ENCODE data around the gene SLX4. TPM values are rescaled to one million over a fixed set of nuclear protein-coding genes. Genes with fewer than 3 reads are reported as not detected.

SLX4 gene
- total RNA-seq, 1 experiment from 2014 or later: 4.8 TPM

DNA sequence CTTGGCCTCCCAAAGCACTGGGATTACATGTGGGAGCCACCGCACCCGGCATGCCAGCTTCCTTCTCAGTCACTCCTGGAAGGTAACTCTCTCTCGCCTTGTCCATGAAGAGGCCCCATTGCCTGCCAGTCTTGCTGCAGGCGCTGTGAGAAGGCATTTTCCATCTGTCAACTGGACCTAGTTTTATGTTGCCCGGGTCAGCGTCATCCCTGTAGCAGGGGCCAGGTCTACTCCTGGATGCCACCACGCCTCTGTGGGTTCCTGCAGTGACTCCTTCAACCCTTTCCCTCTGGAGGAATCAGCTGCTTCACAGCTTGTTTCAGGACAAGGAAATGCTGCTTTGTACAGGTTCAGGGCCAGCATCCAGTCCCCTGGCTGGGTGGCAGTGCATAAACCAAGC, 31.6 kb downstream of the SLX4 start:
- 0 out of 2 replicates have a peak, but pooled peaks cover 2% of the 10 kb centered on the region for H3K27me3 ChIP-seq
- no peaks in the 10 kb centered on the region for H3K9me3 ChIP-seq
- peaks cover 13% of the 10 kb centered on the region for H3K36me3 ChIP-seq
- no peak overlapping the region for H3K4me3 ChIP-seq
- no peak for DNase-seq

DNA sequence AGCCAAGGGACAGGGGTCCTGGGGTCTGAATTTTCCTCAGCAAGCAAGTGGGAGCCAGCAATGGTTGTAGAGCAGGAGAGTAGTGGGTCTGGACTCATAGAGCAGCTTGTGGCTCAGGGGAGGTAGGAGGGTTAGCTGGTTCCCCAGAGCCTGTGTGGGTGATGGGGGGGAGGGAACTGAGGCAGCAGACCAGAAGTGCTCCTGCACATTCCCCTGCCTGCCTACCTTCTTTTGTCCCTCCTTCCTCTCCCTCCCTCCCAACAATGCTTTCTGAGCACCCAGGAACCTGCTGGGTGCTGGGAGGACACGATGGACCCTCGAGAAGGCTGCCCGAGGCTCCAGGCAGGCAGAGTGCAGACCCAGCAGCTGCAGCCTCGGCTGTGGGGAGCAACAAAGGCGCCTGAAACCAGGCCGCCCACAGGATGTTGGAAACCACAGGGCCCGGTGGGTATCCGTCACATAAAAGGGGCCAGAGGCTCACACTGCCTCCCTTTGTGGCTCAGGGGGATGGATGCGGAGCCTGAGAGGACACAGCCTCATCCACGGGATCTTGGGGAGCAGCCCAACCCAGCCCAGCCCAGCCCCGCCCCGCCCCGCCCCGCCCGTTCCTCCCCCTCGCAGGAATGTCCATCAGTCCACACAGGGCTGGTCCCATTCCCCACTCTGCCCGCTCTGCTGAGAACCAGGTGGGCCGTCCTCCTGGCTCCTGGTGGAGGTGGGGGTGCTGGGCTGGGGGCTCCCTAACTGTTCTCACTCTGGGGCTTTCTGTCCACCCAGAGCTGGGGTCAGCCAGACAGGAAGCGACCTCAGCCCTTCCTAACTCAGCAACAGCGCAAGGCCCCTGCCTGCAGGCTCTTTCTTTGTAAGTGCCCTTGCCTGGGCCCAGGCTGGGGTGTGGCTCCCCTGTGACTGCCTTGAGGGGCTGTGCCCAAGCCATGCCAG, 32.5 kb downstream of the SLX4 start:
- Histone ChIP-seq H3K27me3 (0 out of 2 replicates have a peak, but pooled peaks cover 2% of the 10 kb centered on the region), H3K4me3 (no peak overlapping the region), H3K36me3 (peaks cover 8% of the 10 kb centered on the region), H3K9me3 (no peaks in the 10 kb centered on the region)
- no peak for DNase-seq

DNA sequence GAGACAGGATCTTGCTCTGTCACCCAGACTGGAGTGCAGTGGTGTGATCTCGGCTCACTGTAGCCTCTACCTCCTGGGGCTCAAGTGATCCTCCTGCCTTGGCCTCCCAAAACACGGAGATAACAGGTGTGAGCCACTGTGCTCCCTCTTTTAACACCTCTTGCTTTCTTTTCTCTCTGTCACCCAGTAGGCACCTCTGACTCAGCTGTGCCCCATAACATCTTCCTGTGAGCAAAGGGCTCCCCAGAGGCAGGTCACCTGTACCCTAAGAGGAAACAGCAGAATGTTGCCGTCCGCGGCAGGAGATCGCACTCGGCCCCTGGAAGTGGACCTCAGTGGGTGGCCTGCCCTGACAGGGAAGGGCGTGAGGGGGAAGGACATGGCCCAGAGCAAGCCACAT, 33.3 kb downstream of the SLX4 start:
- Histone ChIP-seq H3K27me3 (0 out of 2 replicates have a peak, but pooled peaks cover 2% of the 10 kb centered on the region), H3K36me3 (peaks cover 3% of the 10 kb centered on the region), H3K4me3 (no peak overlapping the region), H3K9me3 (no peaks in the 10 kb centered on the region)
- DNase-seq: no peak

DNA sequence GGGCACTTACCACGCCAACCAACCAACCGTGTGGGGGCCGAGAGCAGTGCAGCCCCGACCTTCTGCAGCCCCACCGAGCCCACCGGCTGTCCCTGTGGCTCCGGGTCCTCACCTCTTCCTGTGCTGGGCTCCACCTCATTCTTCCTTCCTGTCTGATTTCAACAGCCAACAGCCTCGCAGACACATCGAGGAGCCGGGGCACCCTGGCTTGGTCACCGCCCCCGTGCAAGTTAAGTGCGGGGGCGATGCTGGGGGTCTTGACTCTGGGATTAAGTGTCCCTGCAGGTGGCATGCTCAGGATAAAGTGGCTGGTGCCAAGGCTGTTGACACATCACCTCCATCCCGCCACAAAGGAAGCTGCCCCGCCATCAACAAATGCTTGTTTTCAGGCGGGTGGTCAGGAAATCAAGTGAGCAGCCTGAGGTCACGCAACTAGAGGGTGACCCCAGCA, 34.1 kb downstream of the SLX4 start, which contains the start of gene NLRC3:
NLRC3 (minus strand) TSS at position 102 of the 451 bp plus-strand sequence. CDS start 12,367 bp downstream, outside the sequence.
- Histone ChIP-seq H3K4me3 (no peak within 1 kb of the TSS), H3K36me3 (no peaks in the 10 kb centered on the region; the same call in 1 of the 2 replicates), H3K9me3 (no peaks in the 10 kb centered on the region), H3K27me3 (0 out of 2 replicates have a peak, but pooled peaks cover 2% of the 10 kb centered on the region)
- DNase-seq: no peak

DNA sequence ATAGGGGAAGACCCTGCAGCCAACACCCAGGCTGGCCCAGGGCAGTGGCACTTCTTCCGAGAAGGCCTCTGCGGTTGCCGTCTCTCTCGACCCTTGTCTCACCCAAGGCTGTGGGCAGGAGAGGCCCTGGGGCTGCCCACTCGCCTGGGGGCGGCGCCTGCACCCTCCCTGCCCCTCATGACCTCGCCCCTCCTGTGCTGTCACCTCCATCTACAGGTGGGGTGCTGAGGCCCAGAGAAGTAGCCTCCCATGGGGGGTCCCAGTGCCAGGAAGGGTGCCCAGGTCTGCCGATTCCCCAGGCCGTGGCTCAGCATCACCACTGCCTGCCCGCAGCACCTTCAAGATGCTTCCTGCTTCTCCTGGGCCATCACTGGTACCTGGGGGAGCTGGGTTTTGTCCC, 35.2 kb downstream of the SLX4 start:
- no peak overlapping the region for H3K4me3 ChIP-seq
- no peak for DNase-seq
- 0 out of 2 replicates have a peak, but pooled peaks cover 2% of the 10 kb centered on the region for H3K27me3 ChIP-seq

DNA sequence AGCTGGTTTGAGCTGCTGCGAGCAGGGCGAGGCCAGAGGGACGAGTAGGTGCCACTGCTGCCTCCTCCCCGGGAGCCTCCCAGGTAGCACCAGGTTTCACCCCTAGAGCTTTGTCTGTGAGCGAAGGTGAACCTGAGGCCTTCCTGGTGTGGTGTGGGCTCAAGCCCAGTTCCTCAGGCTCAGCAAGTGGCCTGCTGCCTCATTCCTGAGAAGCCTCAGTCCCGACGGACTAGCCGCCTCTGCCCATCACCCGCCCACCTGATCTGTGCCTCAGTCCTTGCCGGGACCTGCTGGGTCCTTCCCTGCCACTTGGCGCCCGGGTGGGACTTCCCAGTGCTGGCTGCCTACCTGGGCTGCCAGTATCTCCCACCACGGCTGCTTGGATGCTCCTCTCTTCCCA, 35.9 kb downstream of the SLX4 start:
- Histone ChIP-seq H3K36me3 (no peaks in the 10 kb centered on the region), H3K4me3 (no peak overlapping the region), H3K27me3 (0 out of 2 replicates have a peak, but pooled peaks cover 2% of the 10 kb centered on the region), H3K9me3 (peaks cover 6% of the 10 kb centered on the region)
- DNase-seq: no peak

More for the DNA sequence above, 35.2 kb downstream of the SLX4 start:
- Histone ChIP-seq H3K36me3 (no peaks in the 10 kb centered on the region), H3K9me3 (no peaks in the 10 kb centered on the region)

DNA sequence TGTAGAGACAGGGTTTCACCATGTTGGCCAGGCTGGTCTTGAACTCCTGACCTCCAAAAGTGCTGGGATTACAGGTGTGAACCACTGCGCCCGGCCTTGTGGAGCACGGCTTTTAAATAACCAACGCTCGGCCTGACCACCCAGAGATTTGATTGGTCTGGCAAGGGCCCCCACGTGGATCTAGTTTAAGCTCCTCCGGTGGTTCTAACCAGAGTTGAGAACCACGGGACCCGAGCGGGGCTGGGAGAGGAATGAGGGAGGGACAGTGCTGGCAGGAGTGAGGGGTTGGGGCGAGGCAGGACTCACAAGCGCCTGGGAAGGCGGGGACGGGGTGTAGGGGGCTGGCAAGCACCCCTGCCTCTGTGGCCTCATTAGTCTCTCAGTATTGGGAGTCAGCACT, 37.2 kb downstream of the SLX4 start:
- Histone ChIP-seq H3K9me3 (peaks cover 18% of the 10 kb centered on the region), H3K36me3 (no peaks in the 10 kb centered on the region), H3K27me3 (0 out of 2 replicates have a peak, but pooled peaks cover 2% of the 10 kb centered on the region), H3K4me3 (no peak overlapping the region)
- DNase-seq: no peak

DNA sequence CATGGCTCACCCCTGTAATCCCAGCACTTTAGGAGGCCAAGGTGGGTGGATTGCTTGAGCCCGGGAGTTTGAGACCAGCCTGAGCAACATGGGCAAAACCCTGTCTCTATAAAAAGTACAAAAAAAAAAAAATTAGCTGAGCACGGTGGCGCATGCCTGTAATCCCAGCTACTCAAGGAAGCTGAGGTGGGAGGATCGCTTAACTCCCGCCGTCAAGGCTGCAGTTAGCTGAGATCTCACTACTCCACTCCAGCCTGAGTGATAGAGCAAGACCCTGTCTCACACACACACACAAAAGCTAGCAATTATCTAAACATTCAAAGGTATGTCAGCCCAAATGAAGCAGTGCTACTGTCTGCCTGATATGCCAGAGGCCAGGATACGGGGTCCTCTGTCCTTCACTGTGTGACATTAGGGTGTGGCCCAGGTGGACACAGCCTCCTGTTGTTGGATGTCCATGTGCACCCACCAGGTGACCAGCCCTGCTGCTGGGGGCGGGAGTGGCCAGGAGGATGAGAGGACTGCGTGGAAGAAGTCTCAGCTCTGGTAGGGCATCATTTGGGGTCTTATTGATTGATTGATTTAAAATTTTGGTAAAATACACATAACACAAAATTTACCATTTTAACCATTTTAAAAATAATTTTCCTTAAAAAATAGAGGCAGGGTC, 38.1 kb downstream of the SLX4 start:
- H3K27me3 ChIP-seq: 0 out of 2 replicates have a peak, but pooled peaks cover 2% of the 10 kb centered on the region
- H3K36me3 ChIP-seq: no peaks in the 10 kb centered on the region
- DNase-seq: no peak
- H3K4me3 ChIP-seq: no peak overlapping the region
- peaks cover 18% of the 10 kb centered on the region for H3K9me3 ChIP-seq

DNA sequence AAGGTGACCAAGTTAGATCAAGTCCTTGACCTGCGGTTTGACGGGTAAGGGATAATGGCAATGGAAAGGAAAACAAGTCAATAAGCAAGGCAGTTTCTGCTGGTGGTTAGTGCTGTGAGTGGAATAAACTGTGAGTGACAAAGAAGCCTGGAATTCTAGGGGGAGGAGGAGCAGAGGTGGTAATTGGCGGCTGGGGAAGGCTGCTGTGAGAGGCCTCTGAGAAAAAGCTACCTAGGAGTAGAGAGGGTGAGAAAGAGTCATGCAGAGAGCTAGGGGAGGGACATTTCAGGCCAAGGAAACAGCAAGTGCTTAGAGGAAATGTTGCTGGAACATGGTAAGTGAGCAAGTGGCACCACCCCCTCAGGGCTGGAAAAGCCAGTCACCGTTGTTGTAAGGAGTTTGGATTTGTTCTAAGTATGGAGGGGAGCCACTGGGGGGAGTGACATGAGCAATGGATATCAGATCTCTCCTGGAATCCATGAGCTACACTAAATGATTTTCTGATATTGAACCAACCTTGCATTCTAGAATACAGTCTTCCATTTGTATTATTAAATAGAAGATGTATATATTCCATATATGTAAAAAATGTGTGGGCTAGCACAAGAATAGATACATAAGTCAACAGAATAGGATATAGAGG, 40.9 kb downstream of the SLX4 start:
- Histone ChIP-seq H3K4me3 (no peak overlapping the region), H3K36me3 (no peaks in the 10 kb centered on the region), H3K9me3 (peaks cover 18% of the 10 kb centered on the region), H3K27me3 (no peaks in the 10 kb centered on the region)
- DNase-seq: no peak

DNA sequence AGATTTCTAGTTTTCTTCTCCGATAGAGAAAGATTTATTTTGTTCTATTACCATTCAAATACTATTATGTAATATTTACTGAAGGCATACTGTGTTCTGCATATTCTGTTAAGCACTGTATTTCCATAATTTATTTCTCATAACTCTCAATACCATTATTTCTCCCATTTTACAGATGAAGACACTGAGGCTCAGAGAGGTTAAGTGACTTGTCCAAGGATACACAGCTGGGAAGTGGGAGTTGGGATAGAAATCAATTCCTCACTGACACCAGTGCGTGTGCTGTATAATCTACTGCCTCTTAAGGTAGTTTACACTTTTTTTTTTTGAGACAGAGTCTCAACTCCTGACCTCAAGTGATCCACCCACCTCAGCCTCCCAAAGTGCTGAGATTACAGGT, 41.6 kb downstream of the SLX4 start:
- H3K27me3 ChIP-seq: no peaks in the 10 kb centered on the region
- no peak overlapping the region for H3K4me3 ChIP-seq
- H3K9me3 ChIP-seq: peaks cover 18% of the 10 kb centered on the region
- no peak for DNase-seq
- H3K36me3 ChIP-seq: no peaks in the 10 kb centered on the region

DNA sequence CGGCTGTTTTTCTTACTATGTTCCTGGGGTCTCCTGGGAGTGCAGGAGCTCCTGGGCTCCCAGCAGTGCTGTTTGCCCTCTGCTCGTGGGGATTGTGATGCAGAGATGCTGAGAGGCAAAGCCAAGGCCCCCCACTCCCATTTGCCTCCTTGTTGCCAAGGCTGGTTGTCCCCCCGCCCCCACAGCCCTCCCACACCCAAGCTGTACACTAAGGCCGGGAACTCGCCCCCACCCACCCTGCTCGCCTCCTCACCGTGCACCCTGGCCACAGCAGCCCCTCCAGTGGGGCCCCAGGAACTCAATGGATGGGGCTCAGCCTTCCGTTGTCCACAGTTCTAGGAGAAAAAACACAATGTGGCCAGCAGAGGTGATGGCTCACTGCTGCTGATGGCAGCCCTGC, 44.4 kb downstream of the SLX4 start:
- Histone ChIP-seq H3K4me3 (no peak overlapping the region), H3K36me3 (no peaks in the 10 kb centered on the region), H3K9me3 (peaks cover 18% of the 10 kb centered on the region), H3K27me3 (no peaks in the 10 kb centered on the region)
- no peak for DNase-seq

DNA sequence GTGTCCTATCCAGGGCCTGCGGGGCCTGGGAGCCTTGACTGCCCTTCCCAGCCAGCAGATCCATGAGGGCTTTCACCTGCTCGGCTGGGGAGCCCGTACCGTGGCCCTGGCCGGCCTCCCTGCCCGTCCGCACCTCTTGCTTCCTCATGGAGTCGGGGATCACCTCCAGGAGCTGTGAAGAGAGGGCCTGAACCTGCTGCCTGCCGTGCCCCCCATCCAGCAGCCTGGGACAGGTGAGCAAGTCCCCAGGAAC, 46.6 kb downstream of the SLX4 start:
- DNase-seq: no peak
- H3K4me3 ChIP-seq: no peak overlapping the region
- peaks cover 5% of the 10 kb centered on the region for H3K9me3 ChIP-seq
- H3K27me3 ChIP-seq: no peaks in the 10 kb centered on the region
- no peaks in the 10 kb centered on the region for H3K36me3 ChIP-seq

DNA sequence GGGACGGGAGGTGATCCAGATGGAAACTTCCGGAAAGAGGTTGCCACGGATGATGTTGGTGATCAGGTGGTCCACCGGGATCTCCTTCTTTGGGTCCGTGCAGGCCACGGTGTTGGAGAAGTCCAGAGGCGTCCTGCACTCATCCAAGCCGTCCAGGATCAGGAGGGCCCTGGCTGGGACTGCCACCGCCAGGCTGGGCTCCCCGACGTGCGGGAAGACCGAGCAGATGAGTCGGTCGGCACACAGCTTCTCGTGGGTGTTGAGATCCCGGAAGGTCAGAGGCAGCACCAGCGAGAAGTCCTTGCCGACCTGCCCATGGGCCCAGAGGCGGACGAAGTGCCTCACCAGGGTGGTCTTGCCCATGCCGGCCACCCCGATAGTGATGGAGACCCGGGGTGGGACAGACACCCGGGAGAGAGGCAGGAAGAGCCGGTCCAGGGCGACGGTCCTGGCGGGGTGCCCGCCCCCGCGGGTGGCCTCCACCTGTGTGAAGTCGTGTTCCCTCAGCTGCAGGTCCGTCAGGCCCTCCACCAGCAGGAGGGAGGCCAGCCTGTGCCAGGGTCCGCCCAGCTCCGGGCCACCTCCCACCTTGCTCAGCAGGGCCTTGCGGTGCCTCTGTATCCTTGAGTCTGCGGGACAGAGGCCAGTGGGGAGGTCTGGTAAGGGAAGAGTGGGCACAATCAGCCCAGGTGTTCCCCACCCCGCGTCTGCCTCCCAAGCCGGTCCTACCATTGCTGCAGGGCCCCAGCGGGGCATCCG, 47.1 kb downstream of the SLX4 start:
- Histone ChIP-seq H3K36me3 (no peaks in the 10 kb centered on the region), H3K9me3 (no peaks in the 10 kb centered on the region; the same call in none of the 2 replicates), H3K4me3 (no peak overlapping the region), H3K27me3 (no peaks in the 10 kb centered on the region)
- no peak for DNase-seq

DNA sequence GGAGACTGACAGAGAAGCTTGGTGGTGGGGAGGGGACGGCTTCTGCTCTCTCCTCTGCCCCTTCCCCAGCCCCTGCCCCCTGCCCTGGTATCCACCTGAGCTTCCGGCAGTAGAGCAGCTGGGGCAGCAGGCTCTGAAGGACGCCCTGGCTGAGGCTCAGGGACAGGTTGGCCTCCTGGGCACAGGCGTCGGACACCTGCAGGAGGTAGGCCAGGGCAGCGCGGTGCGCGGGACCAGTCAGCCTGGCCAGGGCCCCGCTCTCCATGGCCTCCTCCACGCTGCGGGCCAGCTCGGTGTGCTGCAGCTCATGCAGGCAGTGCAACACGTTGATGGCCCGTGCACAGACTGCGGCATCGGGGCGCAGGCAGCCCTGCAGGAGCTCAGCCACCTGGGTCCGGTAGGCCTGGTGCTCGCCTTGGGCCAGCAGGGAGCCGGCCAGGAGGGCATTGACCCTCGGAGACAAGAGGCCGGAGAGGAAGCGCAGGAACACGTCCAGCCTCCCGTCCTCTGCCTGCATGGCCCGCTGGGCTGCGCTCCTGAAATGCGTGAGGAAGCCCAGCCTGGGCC, 48.4 kb downstream of the SLX4 start:
- DNase-seq: no peak

DNA sequence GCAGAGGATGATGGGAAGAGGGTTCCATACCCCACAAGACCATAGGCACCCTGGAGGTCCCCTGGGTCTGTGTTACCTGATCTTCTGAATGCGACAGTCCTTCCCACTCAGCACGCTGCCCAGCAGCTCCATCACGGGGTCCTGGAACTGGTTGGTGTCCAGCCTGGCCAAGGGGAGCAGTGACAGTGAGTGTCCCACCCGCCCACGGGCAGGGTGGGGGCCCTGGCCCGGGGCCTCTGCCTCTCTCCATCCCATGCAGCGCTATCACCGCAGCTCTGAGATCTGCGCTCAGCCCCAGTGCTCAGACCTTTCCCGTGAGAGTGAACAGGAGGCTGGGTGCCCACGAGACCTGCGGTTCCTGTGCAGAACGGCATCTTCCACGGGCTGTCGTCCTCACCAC, 49.8 kb downstream of the SLX4 start:
- Histone ChIP-seq H3K9me3 (no peaks in the 10 kb centered on the region), H3K36me3 (no peaks in the 10 kb centered on the region), H3K4me3 (no peak overlapping the region), H3K27me3 (no peaks in the 10 kb centered on the region)
- no peak for DNase-seq

More for the DNA sequence above, 48.4 kb downstream of the SLX4 start:
- Histone ChIP-seq H3K9me3 (no peaks in the 10 kb centered on the region), H3K36me3 (no peaks in the 10 kb centered on the region), H3K27me3 (no peaks in the 10 kb centered on the region), H3K4me3 (no peak overlapping the region)

DNA sequence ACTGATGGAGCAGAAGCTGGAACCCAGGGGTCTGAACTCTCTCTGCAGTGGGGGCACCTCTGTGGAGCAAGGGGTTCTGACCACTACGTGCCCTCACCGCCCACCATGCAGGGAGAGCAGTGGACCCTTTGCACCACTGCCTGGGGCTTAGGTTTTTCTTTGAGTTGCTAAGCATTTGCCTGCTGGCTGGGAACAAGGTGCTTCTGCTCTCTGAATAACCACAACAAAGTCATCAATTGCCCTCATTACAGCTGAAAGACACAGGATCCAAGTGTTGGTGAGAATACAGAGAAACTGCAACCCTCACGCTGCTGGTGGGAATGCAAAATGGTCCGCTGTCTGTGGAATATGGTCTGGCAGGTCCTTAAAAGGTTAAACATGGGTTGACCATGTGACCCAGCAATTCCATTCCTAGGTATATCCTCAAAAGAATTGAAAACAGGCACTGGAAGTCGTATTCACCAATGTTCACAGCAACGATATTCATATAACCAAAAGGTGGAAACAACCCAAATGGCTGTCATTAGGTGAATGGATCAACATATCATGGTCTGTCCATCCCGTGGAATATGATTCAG, 57.0 kb downstream of the SLX4 start:
- no peaks in the 10 kb centered on the region for H3K27me3 ChIP-seq
- no peak overlapping the region for H3K4me3 ChIP-seq

More for the DNA sequence above, 57.0 kb downstream of the SLX4 start:
- Histone ChIP-seq H3K9me3 (no peaks in the 10 kb centered on the region), H3K36me3 (no peaks in the 10 kb centered on the region)
- DNase-seq: no peak

Data from MG63 (cell line).